GM12865 (cell line): ENCODE results near the gene SIK2.
A peak's percentile ranks its signal among the peaks of the same experiment; 100 is the strongest.

Experiments used
- DNase-seq: peaks from one replicate; pipeline ENCODE4 v3.0.0; 2010; ENCODE audit warnings: low read depth
- H3K4me3 ChIP-seq: 2 replicates; pipeline ENCODE4 v1.5.1; 2011; ENCODE audit warnings: mild to moderate bottlenecking, low read depth, low read length, control low read depth
- CTCF ChIP-seq: IDR thresholded peaks from 2 replicates; pipeline ENCODE4 v1.5.1; 2011; ENCODE audit warnings: low read length, control low read depth, low read depth, inconsistent platforms; ENCODE audit not compliant: insufficient read depth; ENCODE audit errors: missing control alignments

Gene SIK2

GRCh38 chr11:111606986-111607385 is 4.7 kb downstream of the SIK2 start:
- no peak overlapping the region for H3K4me3 ChIP-seq
- no peak for DNase-seq
- TF ChIP-seq CTCF, result no peak

GRCh38 chr11:111607751-111608150 is 5.5 kb downstream of the SIK2 start:
- DNase-seq, result no peak
- H3K4me3 ChIP-seq, result no peak overlapping the region
- no peak for TF ChIP-seq CTCF

GRCh38 chr11:111612224-111612623 is 10.0 kb downstream of the SIK2 start:
- DNase-seq, result no peak
- no peak for TF ChIP-seq CTCF
- no peak overlapping the region for H3K4me3 ChIP-seq

- no peak for TF ChIP-seq CTCF
- no peak for DNase-seq
Measured at GRCh38 chr11:111617286-111617685, 15.0 kb downstream of the SIK2 start.

GRCh38 chr11:111620518-111620917 is 18.3 kb downstream of the SIK2 start:
- no peak for DNase-seq
- TF ChIP-seq CTCF, result no peak

More at GRCh38 chr11:111617286-111617685, 15.0 kb downstream of the SIK2 start:
- H3K4me3 ChIP-seq, result no peak overlapping the region

GRCh38 chr11:111623527-111624030 is 21.3 kb downstream of the SIK2 start:
- peak; percentile 18 for DNase-seq
- no peak for TF ChIP-seq CTCF
- no peak overlapping the region for H3K4me3 ChIP-seq

More at GRCh38 chr11:111620518-111620917, 18.3 kb downstream of the SIK2 start:
- H3K4me3 ChIP-seq, result no peak overlapping the region

GRCh38 chr11:111624608-111625007 is 22.4 kb downstream of the SIK2 start:
- H3K4me3 ChIP-seq, result no peak overlapping the region
- TF ChIP-seq CTCF, result no peak
- DNase-seq, result no peak
